Stimulated activated CD8-positive, alpha-beta memory T cell treated with anti-CD3 and anti-CD28 coated beads, Interleukin-12 subunit alpha, Interleukin-12 subunit beta, amount 100 ng/mL, for 4 hours (primary cell): Measurements from ENCODE around the gene RAD23A.

ENCODE experiments used
- DNase-seq: peaks from one replicate; pipeline ENCODE4 v3.0.0-alpha.2; 2020; ENCODE audit warnings: low read depth

The RAD23A gene

DNA sequence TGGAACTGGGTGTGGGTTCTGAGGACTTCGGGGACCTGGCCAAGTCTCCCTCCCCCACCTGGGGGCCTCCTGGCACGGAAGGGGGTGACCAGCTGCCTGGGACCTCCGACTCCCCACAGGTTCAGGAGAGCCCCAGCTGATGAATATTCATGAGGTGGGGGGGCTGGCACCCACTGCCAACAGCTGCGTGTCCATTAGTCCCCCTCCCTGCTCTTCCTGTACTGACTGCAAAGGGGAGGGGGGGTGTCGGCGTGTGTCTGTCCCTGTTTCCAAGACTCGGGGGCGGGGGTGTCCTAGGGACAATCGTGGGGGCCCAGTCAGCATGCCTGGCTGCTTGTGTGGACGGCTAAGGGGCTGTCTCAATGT lies 39.0 kb downstream of the RAD23A start:
- no peak for DNase-seq

DNA sequence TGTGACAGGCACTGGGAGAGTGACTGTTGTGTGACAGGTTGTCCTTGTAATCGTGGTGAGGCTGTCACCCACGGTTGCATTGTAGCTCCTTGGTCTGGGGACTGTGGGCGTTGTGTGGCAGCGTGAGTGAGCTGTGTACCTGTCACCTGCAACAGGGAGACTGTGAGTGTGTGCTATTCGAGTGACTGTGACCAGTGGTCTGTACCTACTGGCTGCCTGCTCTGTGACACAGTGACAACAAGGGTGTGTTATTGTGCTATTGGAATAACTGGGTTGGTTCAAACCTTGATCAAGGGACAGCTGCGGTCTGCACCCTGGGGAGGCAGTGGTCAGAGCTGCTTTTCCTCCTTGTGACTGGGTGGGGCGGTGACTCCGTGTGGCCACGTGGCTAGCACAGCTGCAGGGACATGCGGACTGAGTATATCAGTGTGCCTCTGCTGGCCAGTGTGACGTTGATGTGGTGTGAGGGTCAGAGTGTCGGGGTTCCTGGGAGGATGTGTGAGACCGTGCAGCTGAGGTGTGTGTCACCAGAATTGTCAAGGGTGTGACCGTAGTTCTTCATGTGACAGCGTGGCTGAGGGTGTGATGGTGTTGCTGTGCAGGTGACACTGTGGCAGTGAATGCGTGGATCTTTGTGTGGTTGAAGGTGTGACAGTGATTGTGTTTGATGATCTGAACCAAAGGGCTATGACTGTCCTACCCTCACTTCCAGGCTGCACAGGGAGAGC lies 39.6 kb downstream of the RAD23A start:
- DNase-seq = peak; percentile 19

DNA sequence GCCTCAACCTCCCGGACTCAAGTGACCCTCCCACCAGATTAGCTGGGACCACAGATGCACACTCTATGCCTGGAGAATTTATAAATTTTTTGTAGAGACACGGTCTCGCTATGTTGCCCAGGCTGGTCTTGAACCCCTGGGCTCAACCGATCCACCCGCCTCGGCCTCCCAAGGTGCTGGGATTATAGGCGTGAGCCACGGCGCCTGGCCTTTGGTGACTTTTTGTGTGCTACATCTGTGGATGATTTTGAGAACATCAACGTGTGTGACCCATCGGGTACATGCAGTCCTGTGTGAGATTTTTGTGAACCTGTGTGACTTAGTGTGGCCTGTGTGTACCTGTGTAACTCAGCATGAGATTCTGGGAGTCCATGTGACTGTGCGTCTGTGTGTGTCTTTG lies 41.1 kb downstream of the RAD23A start:
- DNase-seq = no peak

DNA sequence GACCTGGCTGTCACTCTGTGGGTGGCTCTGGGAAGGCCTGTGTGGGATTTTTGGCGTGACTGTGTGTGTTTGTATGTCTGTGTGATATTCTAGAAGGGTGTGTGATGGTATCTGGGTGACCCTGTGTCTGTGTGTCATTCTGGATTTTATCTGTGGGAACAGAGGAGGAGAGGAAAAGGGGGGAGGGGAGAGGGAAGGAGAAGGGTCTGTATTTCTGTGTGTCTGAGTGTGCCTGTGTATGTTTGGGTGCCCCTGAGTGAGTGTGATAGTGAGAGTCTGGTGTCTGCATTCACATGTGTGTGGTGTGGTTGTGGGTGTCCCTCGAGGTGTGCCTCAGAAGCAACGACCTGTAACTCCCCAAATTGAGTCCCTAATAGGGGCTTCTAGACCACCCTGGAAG lies 41.5 kb downstream of the RAD23A start:
- DNase-seq = no peak

DNA sequence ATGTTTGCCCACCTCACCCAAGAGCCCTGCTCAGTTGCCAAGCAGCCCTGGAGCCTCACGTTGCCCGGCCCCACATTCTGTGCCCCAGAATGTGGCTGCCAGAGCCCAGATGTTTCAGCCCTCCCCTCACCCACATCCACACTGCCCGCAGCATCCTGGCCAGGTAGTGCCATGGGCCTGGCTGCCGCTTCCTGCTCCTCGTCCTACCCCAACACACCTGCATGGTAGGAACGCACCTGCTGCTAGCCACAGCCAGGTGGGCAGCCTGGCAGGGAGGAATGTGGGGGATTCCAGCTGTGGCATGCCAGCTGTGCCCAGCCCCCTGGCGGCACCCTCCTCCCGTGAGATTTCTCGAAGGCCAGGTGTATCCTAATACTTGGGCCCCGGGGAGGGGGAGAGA lies 42.1 kb downstream of the RAD23A start:
- DNase-seq = no peak

DNA sequence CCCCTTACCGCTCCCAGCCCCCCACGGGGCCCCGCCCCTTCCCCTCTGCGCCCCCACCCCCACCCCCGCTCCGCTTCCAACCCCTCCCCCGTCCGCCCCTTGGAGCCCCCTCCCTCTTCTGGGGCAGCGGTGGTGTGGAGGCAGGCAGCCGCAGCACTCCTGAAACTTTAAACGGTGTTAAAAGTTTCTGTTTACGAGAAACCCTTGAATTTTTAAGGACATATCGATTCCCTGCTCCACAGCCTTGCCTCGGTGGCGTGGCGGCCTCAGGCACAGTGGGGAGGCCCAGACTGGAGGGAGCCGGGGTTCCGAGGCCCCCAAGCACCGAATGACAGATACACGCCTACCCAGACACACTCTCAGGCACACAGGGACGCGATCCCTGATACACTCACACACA lies 44.8 kb downstream of the RAD23A start:
- no peak for DNase-seq

DNA sequence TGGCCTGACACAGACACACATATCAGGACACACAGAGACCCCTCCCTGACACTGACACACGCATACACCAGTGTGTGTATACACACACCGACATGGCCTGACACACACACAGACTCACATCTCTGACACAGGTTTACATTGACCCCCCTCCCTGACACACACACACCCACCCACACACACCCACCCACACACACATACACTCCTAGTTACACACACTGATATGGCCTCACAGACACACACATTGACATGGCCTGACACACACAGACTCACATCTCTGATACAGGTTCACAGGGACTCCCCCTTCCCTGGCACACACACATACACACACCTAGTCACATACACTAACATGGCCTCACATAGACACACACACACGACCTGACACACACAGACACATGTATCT lies 45.2 kb downstream of the RAD23A start:
- DNase-seq = no peak

DNA sequence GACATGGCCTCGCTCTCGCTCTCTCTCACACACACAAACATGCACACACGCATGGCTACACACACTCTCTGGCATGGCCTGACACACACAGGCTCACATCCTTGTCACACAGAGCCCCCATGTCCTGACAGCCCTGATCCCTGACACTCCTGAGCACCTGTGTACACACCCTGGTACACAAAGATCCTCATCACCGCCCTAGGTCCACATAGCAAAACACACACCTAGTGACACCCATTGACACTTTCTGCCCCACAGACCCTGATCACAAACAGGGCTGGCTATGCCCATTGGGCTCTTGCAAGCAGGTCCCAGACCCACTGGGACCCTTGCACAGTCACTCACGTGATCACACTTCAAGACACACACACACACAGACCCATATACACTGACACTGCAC lies 45.6 kb downstream of the RAD23A start:
- DNase-seq = no peak

DNA sequence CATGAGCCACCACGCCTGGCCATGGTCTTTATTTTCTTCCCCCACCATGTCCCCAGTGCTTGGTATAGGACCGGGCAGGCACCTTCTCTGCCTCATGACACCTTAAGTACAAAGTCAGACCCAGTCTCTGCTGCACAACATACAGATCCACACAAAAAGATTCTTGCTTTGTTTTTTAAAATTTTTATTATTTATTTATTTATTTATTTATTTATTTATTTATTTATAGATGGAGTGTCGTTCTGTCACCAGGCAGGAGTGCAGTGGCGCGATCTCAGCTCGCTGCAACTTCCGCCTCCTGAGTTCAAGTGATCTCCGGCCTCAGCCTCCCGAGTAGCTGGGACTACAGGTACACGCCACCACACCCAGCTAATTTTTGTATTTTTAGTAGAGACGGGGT lies 47.1 kb downstream of the RAD23A start:
- DNase-seq = no peak

DNA sequence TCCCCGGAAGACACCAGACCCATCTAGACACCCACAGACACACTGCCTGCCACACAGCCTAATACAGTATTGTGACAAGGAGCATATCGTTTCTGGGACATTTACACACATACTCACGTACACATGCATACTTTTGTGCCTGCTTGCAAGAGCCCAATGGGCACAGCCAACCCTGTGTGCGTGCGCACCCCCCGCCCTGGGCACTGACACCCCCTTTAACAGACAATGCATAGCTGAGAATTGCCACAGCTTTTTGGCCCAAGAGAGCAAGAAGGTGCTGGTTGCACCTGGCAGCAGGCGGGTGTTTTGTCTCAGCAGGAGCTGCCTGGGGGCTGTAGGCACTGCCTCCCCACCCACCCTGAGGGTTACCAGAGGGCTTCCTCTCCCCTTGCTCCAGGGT lies 47.9 kb downstream of the RAD23A start:
- no peak for DNase-seq

DNA sequence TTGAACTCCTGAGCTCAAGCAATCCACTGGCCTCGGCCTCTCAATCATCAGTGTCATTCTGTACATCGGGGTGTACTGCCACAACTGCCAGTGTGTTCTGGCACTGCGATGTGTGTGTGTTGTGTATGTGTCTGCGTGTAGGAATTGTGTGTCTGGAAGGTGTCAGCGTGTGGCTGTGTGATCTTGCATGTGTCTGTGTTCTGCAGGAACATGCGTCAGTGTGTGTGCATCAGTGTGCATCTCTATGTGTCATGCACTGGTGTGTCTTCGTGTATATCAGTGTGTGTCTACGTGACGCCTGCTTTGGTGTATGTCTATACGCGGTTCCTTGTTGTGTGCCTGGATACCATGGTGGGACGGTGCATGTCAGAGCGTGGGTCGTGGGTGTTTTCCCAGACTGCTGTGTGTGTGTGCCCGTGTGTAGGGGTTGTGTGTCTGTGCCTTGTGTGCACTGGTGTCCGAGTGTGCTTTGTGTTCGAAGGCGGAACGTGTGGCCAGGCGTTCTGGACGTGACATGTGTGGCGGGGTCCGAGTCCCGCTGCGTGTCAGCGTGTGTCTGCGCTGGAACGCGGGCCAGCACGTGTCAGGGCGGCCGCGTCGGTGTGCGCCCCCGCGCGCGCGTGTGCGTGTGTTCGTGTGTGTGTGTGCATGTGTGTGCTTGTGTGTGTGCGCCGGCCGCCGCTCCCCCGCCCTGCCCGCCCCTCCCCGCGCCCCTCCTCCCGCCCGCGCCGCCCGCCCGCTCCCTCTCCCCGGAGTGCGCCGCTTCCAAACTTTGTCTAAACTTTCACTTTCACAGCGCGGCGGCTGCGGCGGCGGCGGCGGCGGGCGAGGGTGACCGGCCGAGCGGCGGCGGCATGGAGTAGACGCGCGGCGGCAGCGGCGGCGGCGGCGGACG lies 49.3 kb downstream of the RAD23A start, which contains the start of gene NFIX:
Gene NFIX, plus strand, starts transcription at position 775 of the 895 bp plus-strand sequence. CDS start 363 bp downstream, outside the sequence.
- peak; percentile 54 for DNase-seq

DNA sequence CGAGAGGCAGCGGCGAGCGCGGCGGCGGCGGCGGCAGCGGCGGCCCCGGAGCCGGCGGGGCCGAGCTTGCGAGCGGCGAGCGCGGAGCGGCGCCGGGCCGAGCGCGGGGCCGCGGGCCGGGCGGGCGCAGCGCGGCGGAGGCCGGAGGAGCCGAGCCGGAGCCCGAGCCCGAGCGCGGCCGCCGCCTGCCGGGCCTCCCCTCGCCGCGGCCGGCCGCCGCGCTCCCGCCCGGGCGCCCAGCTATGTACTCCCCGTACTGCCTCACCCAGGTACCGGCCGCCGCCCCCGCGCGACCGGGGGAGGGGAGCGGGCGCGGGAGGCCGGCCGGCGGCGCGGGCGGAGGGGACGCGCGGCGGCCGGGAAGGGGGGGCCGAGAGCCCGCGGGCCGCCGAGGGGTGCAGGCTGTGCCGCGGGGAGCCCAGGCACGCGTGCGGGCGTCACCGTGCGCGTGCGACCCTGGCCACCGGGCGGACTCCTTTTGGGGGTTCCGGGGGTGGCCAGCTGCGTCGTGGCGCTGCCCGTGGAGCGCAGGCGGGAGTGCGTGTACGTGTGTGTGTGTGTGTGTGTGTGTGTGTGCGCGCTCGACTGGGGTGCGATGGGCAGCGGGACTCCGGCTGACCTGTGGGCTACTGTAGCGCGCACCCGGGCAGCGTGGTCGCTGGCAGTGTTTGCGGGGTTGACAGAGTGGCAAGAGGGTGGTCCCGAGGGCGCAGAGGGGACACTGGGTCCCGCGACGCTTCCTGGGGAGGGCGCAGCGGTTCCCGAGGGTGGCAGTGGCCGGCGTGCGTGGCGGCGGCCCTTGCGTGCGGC lies 50.1 kb downstream of the RAD23A start:
- DNase-seq = no peak

DNA sequence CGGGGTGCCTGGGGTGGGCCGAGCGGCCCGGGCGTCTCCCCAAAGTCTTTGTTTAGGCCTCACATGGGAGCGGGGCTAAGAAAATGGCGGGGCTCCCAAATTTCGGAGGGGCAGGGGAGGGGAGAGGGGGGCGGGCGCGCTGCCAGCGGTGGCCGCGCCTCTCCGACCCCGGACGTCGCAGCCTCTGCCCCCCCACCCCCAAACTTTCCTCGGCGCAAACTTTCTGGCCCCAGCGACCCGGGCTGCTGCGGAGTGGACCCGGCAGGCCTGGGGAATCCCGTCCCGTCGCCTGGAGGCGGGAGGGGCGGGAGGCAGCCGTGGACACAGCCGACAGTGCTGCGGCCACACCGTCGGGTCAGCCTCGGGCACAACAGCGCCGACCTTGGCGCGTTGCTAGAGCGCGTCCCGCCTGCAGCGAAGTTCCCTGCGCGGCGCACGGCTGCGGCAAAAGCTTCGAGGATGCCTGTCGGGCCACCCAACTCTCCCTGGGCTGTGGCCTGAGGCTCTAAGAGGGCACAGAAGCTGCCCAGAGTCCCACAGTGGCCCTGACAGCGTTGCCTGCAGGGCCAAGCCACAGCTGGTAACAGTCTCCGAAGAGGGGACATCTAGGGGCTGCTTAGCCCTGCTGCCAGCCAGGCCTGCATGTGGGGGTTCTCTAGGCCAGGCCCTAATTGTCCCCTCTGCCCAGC lies 50.9 kb downstream of the RAD23A start:
- no peak for DNase-seq

DNA sequence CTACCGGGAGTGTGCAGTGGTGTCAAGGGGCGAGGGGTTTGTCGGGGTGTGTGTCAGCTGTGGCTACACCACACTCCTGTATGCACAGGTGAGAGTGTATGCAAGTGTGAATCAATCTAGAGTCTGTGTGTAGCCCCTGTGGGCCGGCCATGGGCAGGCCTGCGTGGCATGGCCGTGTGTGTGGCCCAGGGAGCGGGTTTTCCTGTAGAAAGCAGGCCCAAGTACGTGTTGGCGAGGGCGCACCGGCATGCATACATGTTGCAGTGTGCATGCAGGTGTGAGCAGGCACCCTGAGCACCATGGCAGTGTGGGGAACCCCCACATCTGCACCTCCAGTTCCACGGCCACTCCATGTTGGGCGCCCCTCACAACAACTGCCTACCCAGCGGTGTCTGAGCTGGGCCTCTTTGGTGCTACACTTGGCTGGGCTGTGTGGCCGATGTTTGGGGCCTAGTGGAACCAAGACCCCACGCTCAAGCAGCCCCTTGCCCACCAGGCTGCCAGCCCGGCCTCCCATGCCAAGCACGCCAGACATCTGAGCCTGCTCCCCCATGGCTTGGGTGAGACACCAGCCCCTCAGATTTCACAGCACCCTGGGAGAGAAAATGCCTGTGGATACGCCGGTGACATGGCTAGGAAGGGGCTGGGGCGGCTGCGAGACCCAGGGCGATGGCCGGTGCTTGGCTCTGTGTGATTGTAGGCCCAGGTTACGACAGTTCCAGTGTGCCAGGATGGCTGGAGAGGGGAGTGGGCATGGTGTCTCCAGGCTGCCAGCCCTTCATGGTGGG lies 51.7 kb downstream of the RAD23A start:
- no peak for DNase-seq

DNA sequence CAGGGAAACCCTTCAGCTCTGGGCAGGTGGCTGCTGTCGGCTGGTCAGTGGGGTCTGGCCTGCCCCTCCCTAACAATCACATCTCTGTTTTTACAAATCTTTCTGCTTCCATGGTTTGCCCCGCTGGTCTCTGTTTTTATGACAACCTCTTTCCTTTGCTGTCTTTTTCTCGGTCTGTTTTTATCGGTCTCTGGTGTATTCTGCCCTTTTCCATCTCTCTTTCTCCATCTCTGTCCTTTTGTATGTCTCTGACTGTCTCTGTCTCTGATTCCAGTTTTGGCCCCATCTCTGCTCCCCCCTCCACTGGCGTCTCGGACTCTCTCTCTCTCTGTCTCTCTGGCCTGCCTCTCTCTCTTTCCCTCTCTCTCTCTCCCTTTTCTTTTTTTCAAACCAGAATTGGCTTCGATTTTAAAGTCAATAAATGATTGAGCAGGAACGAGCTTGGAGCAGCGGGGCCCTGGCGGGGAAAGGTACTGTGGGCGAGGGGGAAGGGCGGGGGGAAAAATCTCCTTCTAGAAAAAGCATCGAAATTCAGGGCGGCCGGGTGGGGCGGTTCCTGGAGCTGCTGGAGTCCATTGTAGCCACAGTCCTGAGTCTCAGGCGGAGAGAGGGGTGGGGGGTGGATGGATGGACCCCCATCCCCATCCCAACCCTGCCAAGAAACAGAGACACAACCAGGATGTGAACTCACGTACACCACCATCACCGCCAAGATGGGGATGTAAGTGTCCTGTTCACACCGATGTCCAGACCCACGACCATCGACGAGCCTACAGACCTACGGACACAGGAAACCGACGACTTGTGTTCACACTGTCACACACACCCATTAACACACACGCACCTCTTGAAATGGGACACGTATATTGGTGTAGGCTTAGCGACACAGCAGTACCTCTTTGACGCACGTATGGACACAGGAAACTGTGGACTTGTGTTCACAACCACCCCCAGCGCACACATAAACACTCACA lies 52.6 kb downstream of the RAD23A start:
- no peak for DNase-seq

DNA sequence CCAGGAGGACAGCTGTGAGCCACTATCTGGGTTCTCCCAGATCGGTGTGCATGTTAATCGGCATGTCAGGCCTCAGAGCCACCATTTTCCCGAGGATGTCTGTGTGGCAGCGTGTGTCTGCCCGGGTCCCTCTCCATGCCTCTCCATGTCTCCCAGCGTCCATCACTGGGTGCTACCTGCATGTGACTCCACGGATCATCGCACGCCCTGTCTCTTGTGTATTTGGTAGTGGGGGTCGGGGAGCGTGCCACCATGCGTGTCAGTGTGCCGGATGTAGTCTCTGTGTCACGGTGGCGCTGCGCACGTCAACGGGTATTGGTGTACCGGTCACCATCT lies 55.5 kb downstream of the RAD23A start:
- DNase-seq = no peak

DNA sequence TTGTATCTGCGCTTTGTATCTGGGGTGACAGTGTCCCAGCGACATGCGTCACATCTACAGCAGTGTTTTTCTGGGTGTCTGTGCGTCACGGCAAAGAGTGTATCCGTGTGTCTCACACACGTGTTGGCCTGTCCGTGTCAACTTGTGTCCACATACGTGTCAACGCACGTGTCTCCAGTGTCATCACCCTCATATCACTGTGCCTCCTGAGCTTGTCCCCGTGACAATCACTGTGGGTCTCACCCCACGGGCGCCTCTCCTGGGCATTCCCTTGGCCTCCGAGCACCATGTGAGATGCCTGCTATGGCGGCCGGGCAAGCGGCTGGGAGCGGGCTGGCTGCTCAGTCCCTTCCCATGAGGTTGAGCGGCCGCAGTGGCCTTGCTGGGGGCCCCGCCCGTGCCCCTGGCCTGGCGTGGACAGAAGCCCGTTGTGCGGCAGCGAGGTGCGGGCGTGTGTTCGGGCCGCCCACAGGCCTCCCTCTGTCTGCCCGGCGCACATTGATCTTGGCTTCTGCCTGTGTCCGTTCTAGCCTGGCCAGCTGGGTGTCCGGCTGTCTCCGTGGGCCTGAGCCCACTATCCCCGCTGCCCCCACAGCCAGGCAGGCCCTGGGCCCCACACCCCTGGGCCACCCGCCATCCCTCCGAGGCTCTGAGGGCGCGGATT lies 56.0 kb downstream of the RAD23A start:
- DNase-seq = no peak

DNA sequence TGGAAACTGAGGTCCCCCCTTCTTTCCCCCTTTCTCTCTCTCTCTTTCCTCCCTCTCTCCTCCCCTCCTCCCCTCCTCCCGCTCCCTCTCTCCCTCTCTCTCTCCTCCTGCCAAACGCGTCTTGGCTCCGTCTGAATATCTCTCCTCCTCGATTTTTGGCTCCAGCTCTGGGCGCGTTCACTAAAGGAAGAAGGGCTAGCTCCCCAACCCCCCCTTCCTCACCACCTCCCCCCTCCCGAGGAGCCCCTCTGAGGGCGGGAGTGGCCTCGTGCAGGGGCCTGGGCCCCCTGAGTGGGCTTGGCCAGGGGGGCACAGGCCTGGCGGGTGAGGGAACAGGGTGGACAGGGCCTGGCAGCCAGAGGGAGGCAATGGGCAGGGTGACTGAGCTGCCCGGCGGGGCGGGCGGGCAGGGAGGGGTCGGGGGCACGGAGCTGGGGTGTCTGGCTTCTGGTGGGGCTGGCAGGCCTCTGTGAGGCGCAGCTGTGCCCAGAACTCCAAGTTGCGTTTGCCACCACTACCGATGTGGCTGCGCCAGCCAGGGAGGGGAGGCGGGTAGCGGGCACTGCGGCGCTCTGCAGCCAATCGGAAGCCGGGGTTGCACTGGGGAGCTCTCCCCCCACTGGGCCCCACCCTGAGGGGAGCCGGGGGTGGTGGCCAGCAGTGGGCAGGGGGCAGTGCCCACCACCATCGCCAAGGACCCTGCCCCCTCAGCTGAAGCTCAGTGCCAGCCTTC lies 56.7 kb downstream of the RAD23A start:
- DNase-seq = no peak

DNA sequence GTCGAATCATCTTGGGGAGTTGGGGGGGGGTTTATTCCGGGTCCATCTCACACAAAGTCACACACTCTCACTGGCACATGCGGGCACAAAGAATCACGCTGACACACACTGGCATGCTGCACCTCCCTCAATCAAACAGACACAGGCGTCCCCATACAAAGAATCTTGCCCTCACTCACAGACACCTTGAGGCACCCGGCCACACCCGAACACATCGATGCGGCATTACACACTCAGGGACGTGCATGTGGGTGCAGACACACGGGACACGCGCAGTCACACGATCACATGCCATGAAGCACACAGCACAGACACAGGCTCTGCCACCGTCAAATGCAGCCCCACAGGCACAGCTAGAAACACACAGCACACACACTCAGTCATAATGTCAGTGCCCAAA lies 57.4 kb downstream of the RAD23A start:
- DNase-seq = no peak
